Vagina (tissue), 2 donors: ENCODE data around the gene FBXO28. TPM values are rescaled to one million over a fixed set of nuclear protein-coding genes. Genes with fewer than 3 reads are reported as not detected.
A peak's percentile ranks its signal among the peaks of the same experiment; 100 is the strongest.

Experiments used
- DNase-seq, 2 donors: peaks; one replicate each; pipeline ENCODE4 v3.0.0-alpha.2; 2017; ENCODE audit errors: extremely low spot score in 2 of 2
- H3K27ac ChIP-seq: fragments of 200-600 bp; sonication (generic); one replicate; pipeline ENCODE4 v1.5.1; 2019
- H3K27me3 ChIP-seq: fragments of 200-600 bp; sonication (generic); one replicate; pipeline ENCODE4 v1.5.1; 2019
- H3K36me3 ChIP-seq, 2 donors: fragments of 200-600 bp; sonication (generic); one replicate each; pipeline ENCODE4 v1.5.1; 2017 to 2019
- H3K4me1 ChIP-seq: fragments of 200-600 bp; sonication (generic); one replicate; pipeline ENCODE4 v1.5.1; 2019
- H3K4me3 ChIP-seq, 2 donors: fragments of 200-600 bp; sonication (generic); 1 replicate in 1 of 2; 2 replicates in 1 of 2; pipeline ENCODE4 v1.5.1; 2016 to 2019
- H3K9me3 ChIP-seq: fragments of 200-600 bp; sonication (generic); one replicate; pipeline ENCODE4 v1.5.1; 2019
- CTCF ChIP-seq, 3 experiments: fragments of 450-650 bp in 2 of 3; fragments of 200-600 bp in 1 of 3; sonication (generic) in 1 of 3; IDR thresholded peaks; one replicate each; pipeline ENCODE4 v1.5.1; 2017 to 2019; ENCODE audit warnings: antibody characterized with exemption in 3 of 3, mild to moderate bottlenecking in 2 of 3, moderate library complexity in 2 of 3
- POLR2A ChIP-seq, 2 donors: fragments of 450-650 bp; IDR thresholded peaks; one replicate each; pipeline ENCODE4 v1.6.1; 2017; ENCODE audit warnings: antibody characterized with exemption in 2 of 2, mild to moderate bottlenecking in 2 of 2, moderate library complexity in 2 of 2
- POLR2AphosphoS5 ChIP-seq, 2 donors: sonication (generic); formaldehyde crosslinking; IDR thresholded peaks; one replicate each; pipeline ENCODE4 v1.9.0; 2017; ENCODE audit warnings: antibody characterized with exemption in 2 of 2, mild to moderate bottlenecking in 2 of 2, low read depth in 1 of 2; ENCODE audit not compliant: insufficient read depth in 1 of 2
- intact Hi-C: fragments of 100-400 bp; cut with DNase I; formaldehyde crosslinking; loops from one replicate; pipeline ENCODE4 v1.15.1; 2023
- total RNA-seq: library from RNA; depleted of rRNA; stranded (reverse); fragments of >200 nt; gene quantifications from one replicate; pipeline ENCODE4 v1.2.3, GENCODE V29; 2016

Gene FBXO28
- total RNA-seq, 1 donor from 2014 or later, result 20.1 TPM

GRCh38 chr1:224169718-224170270 lies 55.9 kb downstream of the FBXO28 start:
- no peaks in the 10 kb centered on the region for H3K27me3 ChIP-seq
- DNase-seq, result no peak
- H3K9me3 ChIP-seq, result no peaks in the 10 kb centered on the region
- no peaks in the 10 kb centered on the region for H3K36me3 ChIP-seq
- H3K27ac ChIP-seq, result no peak overlapping the region
- intact Hi-C loops, result no loop called here
- peaks cover 22% of the 10 kb centered on the region for H3K4me1 ChIP-seq
- TF ChIP-seq POLR2A (IDR thresholded peaks at IDR 0.05) (no peak), POLR2AphosphoS5 (IDR thresholded peaks at IDR 0.05; ENCODE audit: insufficient read depth in 1 of 2, low read depth in 1 of 2) (no peak), CTCF (IDR thresholded peaks at IDR 0.05) (no peak)
- no peak overlapping the region for H3K4me3 ChIP-seq

- intact Hi-C loops, result no loop called here
- Histone ChIP-seq H3K4me3 (no peak overlapping the region), H3K4me1 (peaks cover 23% of the 10 kb centered on the region), H3K27ac (no peak overlapping the region), H3K27me3 (no peaks in the 10 kb centered on the region), H3K36me3 (no peaks in the 10 kb centered on the region), H3K9me3 (no peaks in the 10 kb centered on the region)
- TF ChIP-seq CTCF (IDR thresholded peaks at IDR 0.05), result no peak
- no peak for TF ChIP-seq POLR2AphosphoS5 (IDR thresholded peaks at IDR 0.05; ENCODE audit: insufficient read depth in 1 of 2, low read depth in 1 of 2)
- TF ChIP-seq POLR2A (IDR thresholded peaks at IDR 0.05), result no peak
- DNase-seq, result no peak
Measured at GRCh38 chr1:224170343-224170742, 56.4 kb downstream of the FBXO28 start.

- intact Hi-C loops, result no loop called here
- H3K4me1 ChIP-seq, result peaks cover 29% of the 10 kb centered on the region
Measured at GRCh38 chr1:224170748-224171478, 57.0 kb downstream of the FBXO28 start.

GRCh38 chr1:224172229-224172628 lies 58.3 kb downstream of the FBXO28 start:
- Histone ChIP-seq H3K9me3 (no peaks in the 10 kb centered on the region), H3K27me3 (no peaks in the 10 kb centered on the region), H3K27ac (no peak overlapping the region), H3K36me3 (no peaks in the 10 kb centered on the region), H3K4me3 (no peak overlapping the region), H3K4me1 (peaks cover 30% of the 10 kb centered on the region)
- intact Hi-C loops, result no loop called here
- TF ChIP-seq POLR2AphosphoS5 (IDR thresholded peaks at IDR 0.05; ENCODE audit: insufficient read depth in 1 of 2, low read depth in 1 of 2) (no peak), CTCF (IDR thresholded peaks at IDR 0.05) (no peak), POLR2A (IDR thresholded peaks at IDR 0.05) (no peak)
- no peak for DNase-seq

More at GRCh38 chr1:224170748-224171478, 57.0 kb downstream of the FBXO28 start:
- no peaks in the 10 kb centered on the region for H3K9me3 ChIP-seq
- no peaks in the 10 kb centered on the region for H3K27me3 ChIP-seq
- DNase-seq, result no peak
- no peaks in the 10 kb centered on the region for H3K36me3 ChIP-seq
- peak in 1 of 3 experiments; percentile 21 for TF ChIP-seq CTCF (IDR thresholded peaks at IDR 0.05)
- TF ChIP-seq POLR2A (IDR thresholded peaks at IDR 0.05), result no peak
- TF ChIP-seq POLR2AphosphoS5 (IDR thresholded peaks at IDR 0.05; ENCODE audit: insufficient read depth in 1 of 2, low read depth in 1 of 2), result peak in 1 of 2 donors; percentile 28
- H3K4me3 ChIP-seq, result no peak overlapping the region
- no peak overlapping the region for H3K27ac ChIP-seq

- DNase-seq, result no peak
Measured at GRCh38 chr1:224173523-224173922, 59.6 kb downstream of the FBXO28 start.

More at GRCh38 chr1:224173523-224173922, 59.6 kb downstream of the FBXO28 start:
- Histone ChIP-seq H3K4me1 (peaks cover 30% of the 10 kb centered on the region), H3K27ac (no peak overlapping the region), H3K36me3 (no peaks in the 10 kb centered on the region), H3K4me3 (no peak overlapping the region), H3K27me3 (no peaks in the 10 kb centered on the region), H3K9me3 (no peaks in the 10 kb centered on the region)
- TF ChIP-seq POLR2A (IDR thresholded peaks at IDR 0.05) (no peak), CTCF (IDR thresholded peaks at IDR 0.05) (no peak), POLR2AphosphoS5 (IDR thresholded peaks at IDR 0.05; ENCODE audit: insufficient read depth in 1 of 2, low read depth in 1 of 2) (peak in 1 of 2 donors; percentile 58)
- intact Hi-C loops, result no loop called here
